Activated T-helper 17 cell treated with anti-CD3 and anti-CD28 coated beads, Interleukin-2, amount 50 U/mL, for 72 hours (primary cell): ENCODE data around the gene SMIM33. TPM values are rescaled to one million over a fixed set of nuclear protein-coding genes. Genes with fewer than 3 reads are reported as not detected.
"Not testable (repeated sequence)": the region's sequence is repeated elsewhere in the genome, so short reads cannot be mapped to it uniquely, and the experiment has no call there.

ENCODE experiments used
- ATAC-seq: fragments of 150-1000 bp; cut with Tn5 transposase; replicated peaks from 2 replicates; pipeline ENCODE4 v1.10.0; 2021; ENCODE audit warnings: mild to moderate bottlenecking, moderate library complexity
- H3K27ac Mint-ChIP-seq: one replicate; pipeline ENCODE4 v1.8.0; 2022; ENCODE audit warnings: mixed read lengths
- H3K27me3 Mint-ChIP-seq: one replicate; pipeline ENCODE4 v1.8.0; 2022; ENCODE audit warnings: mixed read lengths
- H3K36me3 Mint-ChIP-seq: one replicate; pipeline ENCODE4 v1.8.0; 2022; ENCODE audit warnings: low read depth, mild to moderate bottlenecking, mixed read lengths
- H3K4me1 Mint-ChIP-seq: one replicate; pipeline ENCODE4 v1.8.0; 2022; ENCODE audit warnings: mixed read lengths
- H3K4me3 Mint-ChIP-seq: one replicate; pipeline ENCODE4 v1.8.0; 2022; ENCODE audit warnings: mild to moderate bottlenecking, mixed read lengths
- H3K9me3 Mint-ChIP-seq: one replicate; pipeline ENCODE4 v1.8.0; 2022; ENCODE audit warnings: mixed read lengths
- total RNA-seq, 2 donors: library from RNA; stranded (reverse); gene quantifications; one replicate each; pipeline ENCODE4 v1.2.3, GENCODE V29; 2022

SMIM33 gene
- total RNA-seq: under 1 TPM; 0.54 to 0.90 TPM

DNA sequence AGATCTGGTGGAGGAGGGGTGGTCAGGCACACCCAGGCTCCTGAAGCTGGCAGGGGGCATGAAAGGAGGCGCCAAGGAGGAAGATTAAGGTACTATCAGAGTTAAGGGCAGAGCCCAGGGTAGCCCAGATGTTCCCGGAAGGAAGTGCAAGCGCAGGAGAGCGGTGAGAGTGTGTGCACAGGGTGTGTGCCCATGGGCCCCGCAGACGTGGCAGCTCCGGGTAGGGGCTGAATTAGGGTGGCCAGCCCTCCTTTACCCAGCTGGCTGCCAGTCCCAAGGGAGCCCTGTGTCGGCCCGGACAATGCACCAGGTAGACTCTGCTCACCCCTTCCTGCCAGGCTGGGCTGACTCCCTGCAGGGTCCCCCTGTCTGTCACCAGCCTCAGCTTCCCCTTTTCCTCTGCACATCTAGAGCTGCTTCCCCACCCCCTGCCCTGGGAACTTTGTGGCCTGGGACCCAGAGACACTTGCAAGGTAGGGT is at the start of gene SMIM33:
SMIM33 (plus strand) TSS at position 184 of the 480 bp plus-strand sequence; CDS start at position 302, 118 bp downstream.
- Mint-ChIP-seq H3K27ac (peak within 1 kb of the TSS; percentile 93), H3K27me3 (no peaks in the 10 kb centered on the region)
- peak; percentile 55 for ATAC-seq

DNA sequence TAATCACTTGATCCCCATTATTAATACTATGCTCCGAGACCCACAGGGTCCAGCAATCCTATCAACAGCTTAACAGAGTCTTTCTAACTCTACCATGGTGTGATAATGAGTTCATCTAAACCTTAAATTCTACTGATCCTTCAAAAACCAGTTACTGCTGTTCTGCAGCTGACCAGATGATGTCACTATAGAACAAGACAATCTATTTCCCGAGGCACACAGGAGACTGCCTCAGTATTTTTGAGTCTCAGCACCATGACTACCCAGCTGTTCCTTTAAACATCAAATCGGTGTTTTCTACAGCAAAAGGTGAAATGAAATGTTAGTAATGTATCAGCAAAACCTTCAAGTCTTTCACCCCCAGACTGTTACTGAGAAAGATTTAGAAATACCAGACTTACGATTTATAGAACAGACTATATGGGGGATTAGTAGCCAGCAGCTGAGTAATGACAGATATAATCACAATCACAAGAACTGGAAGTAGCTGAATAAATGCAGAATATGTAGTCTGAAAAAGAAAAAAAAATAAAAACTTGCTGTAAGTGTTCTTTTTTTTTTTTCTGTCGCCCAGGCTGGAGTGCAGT is 48.4 kb upstream of the SMIM33 start:
- no peaks in the 10 kb centered on the region for H3K9me3 Mint-ChIP-seq
- peak; percentile 92 for ATAC-seq
- peak overlapping the region; percentile 65 for H3K27ac Mint-ChIP-seq
- peaks cover 6% of the 10 kb centered on the region for H3K4me1 Mint-ChIP-seq
- no peaks in the 10 kb centered on the region for H3K27me3 Mint-ChIP-seq
- peak overlapping the region; percentile 27 for H3K4me3 Mint-ChIP-seq
- H3K36me3 Mint-ChIP-seq: peaks cover 96% of the 10 kb centered on the region

More for the DNA sequence above, at the start of gene SMIM33:
- peaks cover 40% of the 10 kb centered on the region for H3K36me3 Mint-ChIP-seq
- no peaks in the 10 kb centered on the region for H3K9me3 Mint-ChIP-seq
- H3K4me1 Mint-ChIP-seq: peaks cover 42% of the 10 kb centered on the region
- H3K4me3 Mint-ChIP-seq: peak within 1 kb of the TSS; percentile 82

DNA sequence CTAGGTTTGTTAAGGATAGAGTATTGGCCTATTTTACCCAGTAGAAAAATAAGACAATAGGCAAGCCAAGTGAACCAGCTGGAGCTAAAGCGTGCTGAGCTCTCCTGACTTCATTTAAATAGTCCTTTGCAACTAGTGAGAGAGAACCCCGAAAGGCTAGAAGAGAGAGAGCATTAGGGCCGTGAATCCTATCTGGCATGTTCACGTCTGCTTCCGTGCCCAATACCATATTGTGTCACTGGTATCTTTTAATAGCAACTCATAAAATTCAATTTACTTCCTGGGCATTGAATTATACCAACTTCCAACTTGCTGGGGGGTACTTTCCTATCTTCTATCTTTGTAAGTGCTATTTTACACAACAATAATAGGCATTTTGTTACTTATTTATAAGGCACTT is 45.3 kb upstream of the SMIM33 start:
- Mint-ChIP-seq H3K4me3 (no peak overlapping the region), H3K27me3 (no peaks in the 10 kb centered on the region), H3K9me3 (no peaks in the 10 kb centered on the region), H3K27ac (no peak overlapping the region), H3K4me1 (peaks cover 6% of the 10 kb centered on the region), H3K36me3 (peaks cover 95% of the 10 kb centered on the region)
- no peak for ATAC-seq

DNA sequence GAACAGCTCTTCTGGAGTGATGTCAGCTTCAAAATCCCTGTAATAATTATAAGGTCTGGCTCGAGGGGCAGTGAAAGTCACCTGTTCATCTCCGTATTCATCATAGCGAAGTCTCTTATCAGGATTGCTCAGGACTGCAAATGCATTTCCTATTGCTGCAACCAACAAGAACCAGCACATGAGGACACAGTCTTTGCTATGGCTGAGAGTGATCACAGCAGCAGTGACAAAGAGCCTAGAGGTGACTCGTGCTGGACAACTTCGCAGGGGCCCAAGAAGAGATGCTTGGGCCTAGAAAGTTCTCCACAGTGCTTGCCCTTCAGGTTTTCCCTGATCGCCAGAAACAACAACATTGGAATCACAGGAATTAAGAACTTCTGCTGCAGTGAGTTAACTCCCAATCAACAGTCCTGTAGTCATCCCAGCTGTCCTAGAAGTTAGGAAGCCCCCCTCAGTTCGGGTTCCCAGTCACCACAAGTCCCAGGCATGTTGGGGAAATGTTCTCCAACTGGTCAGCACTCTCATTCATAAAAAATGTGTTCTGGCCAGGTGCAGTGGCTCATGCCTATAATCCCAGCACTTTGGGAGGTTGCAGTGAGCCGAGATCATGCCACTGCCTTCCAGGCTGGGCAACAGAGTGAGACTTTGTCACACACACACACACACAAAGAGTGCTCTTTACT is 44.5 kb upstream of the SMIM33 start:
- H3K9me3 Mint-ChIP-seq: no peaks in the 10 kb centered on the region
- H3K4me3 Mint-ChIP-seq: no peak overlapping the region
- no peak for ATAC-seq
- H3K27ac Mint-ChIP-seq: no peak overlapping the region
- peaks cover 6% of the 10 kb centered on the region for H3K4me1 Mint-ChIP-seq
- H3K36me3 Mint-ChIP-seq: peaks cover 93% of the 10 kb centered on the region
- H3K27me3 Mint-ChIP-seq: no peaks in the 10 kb centered on the region

DNA sequence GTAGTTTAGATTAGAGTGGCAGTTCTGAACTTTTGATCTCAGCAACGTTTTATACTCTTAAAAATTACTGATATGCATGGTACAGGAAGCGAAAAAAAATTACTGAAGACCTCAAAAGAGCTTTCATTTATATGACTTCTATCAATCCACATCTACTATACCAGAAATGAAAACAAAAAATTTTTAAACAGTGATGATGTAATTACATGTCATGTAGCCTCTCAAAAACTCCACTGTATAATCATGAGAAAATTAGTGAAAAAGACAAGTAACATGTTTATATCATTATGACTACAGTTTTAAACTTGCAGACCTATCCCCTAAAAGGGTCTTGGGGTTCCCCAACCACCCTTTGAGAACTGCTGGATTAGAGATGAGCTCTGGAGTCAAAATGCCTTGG is 40.8 kb upstream of the SMIM33 start:
- peak overlapping the region; percentile 50 for H3K27ac Mint-ChIP-seq
- peaks cover 76% of the 10 kb centered on the region for H3K36me3 Mint-ChIP-seq
- H3K9me3 Mint-ChIP-seq: no peaks in the 10 kb centered on the region
- no peaks in the 10 kb centered on the region for H3K27me3 Mint-ChIP-seq
- H3K4me1 Mint-ChIP-seq: no peaks in the 10 kb centered on the region
- no peak overlapping the region for H3K4me3 Mint-ChIP-seq
- ATAC-seq: peak; percentile 66

DNA sequence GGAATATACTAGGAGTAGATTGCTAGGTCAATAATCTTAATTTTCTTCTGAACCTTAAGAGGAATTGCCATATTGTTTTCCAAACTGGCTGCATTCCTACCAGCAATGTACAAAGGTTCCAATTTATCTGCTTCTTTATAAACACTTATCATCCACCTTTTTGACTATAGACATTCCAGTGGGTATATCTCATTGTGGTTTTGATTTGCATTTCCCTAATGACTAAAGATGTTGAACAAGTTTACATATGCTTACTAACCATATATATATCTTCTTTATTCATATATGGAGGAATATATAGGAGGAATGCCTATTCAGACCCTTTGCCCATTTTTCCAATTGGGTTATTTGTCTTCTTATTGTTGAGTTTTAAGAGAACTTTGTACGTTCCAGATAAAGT is 39.1 kb upstream of the SMIM33 start:
- Mint-ChIP-seq H3K9me3 (no peaks in the 10 kb centered on the region), H3K4me1 (no peaks in the 10 kb centered on the region), H3K27me3 (no peaks in the 10 kb centered on the region), H3K27ac (no peak overlapping the region), H3K4me3 (no peak overlapping the region), H3K36me3 (peaks cover 78% of the 10 kb centered on the region)
- ATAC-seq: peak; percentile 23

DNA sequence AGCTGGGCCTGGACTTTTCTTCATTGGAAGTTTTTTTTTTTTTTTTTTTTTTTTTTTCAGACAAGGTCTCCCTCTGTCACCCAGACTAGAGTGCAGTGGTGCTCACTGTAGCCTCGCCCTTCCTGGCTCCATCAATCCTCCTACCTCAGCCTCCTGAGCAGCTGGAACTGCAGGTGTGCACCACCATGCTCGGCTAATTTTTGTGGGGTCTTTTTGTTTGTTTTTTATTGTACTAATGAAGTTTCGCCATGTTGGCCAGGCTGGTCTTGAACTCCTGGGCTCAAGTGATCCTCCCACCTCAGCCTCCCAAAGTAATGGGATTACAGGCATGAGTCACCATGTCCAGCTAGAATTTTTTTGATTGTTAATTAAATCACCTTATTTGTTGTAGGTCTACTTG is 35.1 kb upstream of the SMIM33 start:
- peaks cover 62% of the 10 kb centered on the region for H3K36me3 Mint-ChIP-seq
- H3K27ac Mint-ChIP-seq: no peak overlapping the region
- ATAC-seq: no peak
- no peaks in the 10 kb centered on the region for H3K9me3 Mint-ChIP-seq
- peaks cover 21% of the 10 kb centered on the region for H3K4me1 Mint-ChIP-seq
- no peak overlapping the region for H3K4me3 Mint-ChIP-seq
- H3K27me3 Mint-ChIP-seq: no peaks in the 10 kb centered on the region

DNA sequence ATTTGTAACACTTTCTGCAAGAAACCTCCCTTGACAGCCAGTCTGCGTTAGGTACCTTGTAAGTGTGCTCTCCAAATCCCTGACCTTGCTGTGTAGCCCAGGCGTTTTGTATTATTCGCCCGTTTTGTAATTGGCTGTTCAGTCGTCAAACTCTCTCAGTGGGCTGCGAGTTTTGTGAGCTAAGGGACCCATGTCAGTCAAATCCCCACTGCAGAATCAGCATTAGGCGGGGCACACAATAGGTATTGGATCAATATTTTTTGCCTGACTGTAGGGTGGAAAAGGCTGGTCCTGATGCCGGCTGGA is 32.1 kb upstream of the SMIM33 start:
- peaks cover 35% of the 10 kb centered on the region for H3K4me1 Mint-ChIP-seq
- H3K36me3 Mint-ChIP-seq: peaks cover 43% of the 10 kb centered on the region
- H3K27me3 Mint-ChIP-seq: no peaks in the 10 kb centered on the region
- peak overlapping the region; percentile 87 for H3K4me3 Mint-ChIP-seq
- H3K27ac Mint-ChIP-seq: peak overlapping the region; percentile 98
- ATAC-seq: no peak
- H3K9me3 Mint-ChIP-seq: no peaks in the 10 kb centered on the region

DNA sequence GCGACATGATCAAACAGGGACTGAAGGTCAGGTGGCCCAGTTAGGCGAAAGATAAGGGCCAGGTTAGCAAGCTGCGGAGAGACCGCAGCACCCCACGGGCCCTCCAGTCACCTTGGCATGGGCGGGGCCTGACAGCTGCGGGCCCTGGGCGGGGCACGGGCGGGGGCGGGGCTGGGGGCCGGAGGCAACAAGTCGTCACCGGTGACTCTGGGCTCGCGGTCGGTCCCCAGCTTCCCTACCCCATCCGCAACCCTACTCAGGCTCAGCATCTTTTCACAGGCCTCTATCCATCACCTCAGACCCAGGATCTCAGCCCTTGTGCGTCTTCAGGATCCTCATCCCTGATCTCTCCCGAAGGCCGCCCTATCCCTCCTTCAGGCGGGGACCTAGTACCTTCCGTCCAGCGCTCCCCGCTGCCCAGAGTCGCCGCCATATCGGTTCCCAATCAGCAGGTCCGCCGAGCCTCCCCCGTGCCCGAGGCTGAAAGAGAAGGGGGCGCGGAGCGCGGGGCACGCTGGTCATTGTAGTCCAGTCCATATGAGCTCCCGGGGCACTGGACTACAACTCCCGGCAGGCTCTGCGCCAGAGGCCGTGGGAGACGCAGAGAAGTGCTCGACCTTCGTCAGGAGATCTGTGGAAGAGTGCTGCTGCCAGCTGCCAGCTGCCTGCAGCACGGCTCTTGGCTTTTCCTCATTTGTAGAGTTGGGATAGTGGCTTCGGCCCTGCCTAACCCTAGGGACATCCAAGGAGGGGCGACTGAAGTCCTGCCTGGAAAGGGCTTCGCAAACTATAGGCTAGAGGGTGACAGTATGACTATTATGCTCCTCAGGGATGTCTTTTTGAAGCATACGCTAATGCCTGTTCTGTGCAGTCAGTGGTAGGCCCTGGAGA is 31.5 kb upstream of the SMIM33 start, which contains the start of gene DNAJC18:
DNAJC18 (minus strand) TSS at position 513 of the 891 bp plus-strand sequence; CDS start at position 433, 80 bp downstream.
- peak; percentile 82 for ATAC-seq
- H3K27me3 Mint-ChIP-seq: no peaks in the 10 kb centered on the region
- peak within 1 kb of the TSS; percentile 87 for H3K4me3 Mint-ChIP-seq
- peaks cover 37% of the 10 kb centered on the region for H3K4me1 Mint-ChIP-seq
- no peaks in the 10 kb centered on the region for H3K9me3 Mint-ChIP-seq
- peak within 1 kb of the TSS; percentile 98 for H3K27ac Mint-ChIP-seq
- H3K36me3 Mint-ChIP-seq: peaks cover 43% of the 10 kb centered on the region

DNA sequence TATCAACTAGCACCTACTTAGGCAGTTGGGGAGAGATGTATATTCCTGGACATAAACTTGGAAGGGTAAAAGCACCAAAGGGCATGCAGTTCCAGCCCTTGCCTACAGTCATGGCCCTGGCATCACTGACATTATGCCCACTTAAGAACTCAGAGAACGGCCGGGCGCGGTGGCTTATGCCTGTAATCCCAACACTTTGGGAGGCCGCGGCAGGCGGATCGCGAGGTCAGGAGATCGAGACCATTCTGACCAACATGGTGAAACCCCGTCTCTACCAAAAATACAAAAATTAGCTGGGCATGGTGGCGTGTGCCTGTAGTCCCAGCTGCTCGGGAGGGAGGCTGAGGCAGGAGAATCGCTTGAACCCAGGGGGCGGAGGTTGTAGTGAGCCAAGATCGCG is 30.4 kb upstream of the SMIM33 start:
- not testable (repeated sequence) for H3K9me3 Mint-ChIP-seq, H3K27me3 Mint-ChIP-seq, ATAC-seq
- H3K4me3 Mint-ChIP-seq: peak overlapping the region; percentile 87
- H3K4me1 Mint-ChIP-seq: peaks cover 37% of the 10 kb centered on the region
- H3K27ac Mint-ChIP-seq: peak overlapping the region; percentile 98
- H3K36me3 Mint-ChIP-seq: peaks cover 32% of the 10 kb centered on the region

DNA sequence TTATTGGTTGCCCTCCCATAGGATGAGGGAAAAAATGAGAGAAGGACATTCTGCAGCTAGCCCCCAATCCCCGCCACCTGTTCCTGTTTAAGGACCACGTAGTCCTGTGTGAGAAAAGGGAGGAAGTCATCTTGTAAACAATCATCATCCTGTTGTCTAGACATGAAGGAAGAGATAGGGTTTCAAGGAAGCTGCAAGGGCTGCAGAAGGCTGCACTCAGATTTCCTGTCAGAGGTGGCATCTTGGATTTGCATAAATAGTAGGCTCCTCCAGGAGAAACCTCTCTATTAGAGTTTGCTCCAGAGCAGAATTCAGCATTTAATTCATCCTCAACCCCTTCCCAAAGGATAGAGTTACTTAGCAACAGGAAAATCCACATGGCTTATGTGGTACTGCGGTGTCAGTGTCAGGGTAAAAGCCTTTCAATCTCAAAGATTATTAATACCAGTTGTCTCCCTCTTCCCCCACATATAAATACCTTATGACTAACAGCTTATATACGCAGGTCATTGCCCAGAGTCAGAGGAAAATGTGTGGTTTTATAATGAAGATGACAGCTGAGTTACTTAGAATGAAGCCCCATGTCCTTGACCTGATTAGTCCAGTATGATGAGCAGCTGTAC is 26.9 kb upstream of the SMIM33 start:
- Mint-ChIP-seq H3K27me3 (no peaks in the 10 kb centered on the region), H3K4me3 (peak overlapping the region; percentile 87), H3K9me3 (no peaks in the 10 kb centered on the region), H3K4me1 (peaks cover 42% of the 10 kb centered on the region), H3K27ac (peak overlapping the region; percentile 98), H3K36me3 (peaks cover 13% of the 10 kb centered on the region)
- peak; percentile 41 for ATAC-seq

DNA sequence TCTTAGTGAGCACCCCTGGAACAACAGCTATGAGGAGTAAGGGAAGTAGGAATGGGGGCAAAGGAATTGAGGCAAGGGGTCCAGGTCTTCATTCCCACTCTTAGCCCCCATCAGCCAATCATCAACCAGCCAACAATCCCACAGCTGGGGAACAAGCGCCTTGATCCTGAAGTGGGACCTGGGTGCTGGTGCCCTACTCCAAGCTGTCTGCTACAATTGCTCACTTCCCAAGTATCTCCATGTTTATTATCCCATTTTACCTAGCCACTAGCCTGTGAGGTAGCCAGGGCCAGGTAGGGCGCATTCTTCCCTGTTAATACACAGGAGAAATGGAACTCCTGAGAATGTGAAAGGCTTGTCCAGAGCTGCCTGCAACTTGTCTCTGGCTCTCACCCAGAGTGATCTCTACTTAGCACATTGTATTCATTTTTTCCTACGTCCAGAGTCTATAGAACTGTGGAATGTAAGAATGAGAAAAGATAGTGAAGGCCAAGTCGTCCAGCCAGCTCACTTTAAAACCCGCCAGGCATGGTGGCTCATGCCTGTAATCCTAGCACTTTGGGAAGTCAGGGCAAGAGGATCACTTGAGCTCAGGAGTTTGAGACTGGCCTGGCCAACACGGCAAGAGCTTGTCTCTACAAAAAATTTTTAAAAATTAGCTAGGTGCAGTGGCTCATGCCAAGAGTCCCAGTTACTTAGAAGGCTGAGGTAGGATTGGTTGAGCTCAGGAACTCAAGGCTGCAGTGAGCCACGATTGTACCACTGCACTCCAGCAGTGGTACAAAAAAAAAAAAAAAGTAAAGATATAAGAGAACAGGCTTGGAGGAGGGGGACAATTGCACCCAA is 25.3 kb upstream of the SMIM33 start:
- peak overlapping the region; percentile 98 for H3K27ac Mint-ChIP-seq
- peak overlapping the region; percentile 79 for H3K4me3 Mint-ChIP-seq

DNA sequence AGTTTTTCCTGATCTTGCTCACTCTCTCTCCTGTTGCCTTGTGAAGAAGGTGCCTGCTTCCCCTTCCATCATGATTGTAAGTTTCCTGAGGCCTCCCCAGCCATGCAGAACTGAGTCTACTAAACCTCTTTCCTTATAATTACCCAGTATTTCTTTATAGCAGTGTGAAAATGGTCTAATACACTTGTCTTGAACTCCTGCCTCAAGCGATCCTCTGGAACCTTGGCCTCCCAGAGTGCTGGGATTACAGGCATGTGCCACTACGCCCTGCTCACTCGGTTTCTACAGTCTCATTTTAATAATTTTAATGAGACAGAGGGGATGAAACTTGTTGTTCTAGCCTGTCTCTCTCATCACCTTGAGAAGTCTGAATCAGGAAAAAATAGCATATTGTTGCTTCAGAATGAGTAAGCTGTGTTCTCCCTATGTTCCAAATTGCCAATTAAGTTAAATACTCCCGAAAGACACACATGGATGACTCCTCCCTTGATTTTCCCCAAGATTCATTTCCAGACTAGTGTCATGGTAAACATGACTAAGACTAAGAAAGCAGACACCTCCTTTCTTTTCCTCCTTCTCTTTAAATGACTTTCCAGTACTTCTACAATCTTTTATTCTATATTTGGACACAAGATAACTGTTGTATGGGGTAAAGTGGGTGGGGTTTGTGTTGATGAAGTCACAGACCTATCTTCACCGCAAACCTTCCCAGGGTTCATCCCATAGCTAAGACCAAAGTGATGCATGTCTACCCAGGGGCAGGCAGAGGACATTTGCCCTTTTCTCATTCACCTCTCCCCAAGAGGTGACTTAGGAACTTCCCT is 23.6 kb upstream of the SMIM33 start:
- Mint-ChIP-seq H3K27me3 (no peaks in the 10 kb centered on the region), H3K9me3 (no peaks in the 10 kb centered on the region), H3K4me3 (peak overlapping the region; percentile 79), H3K36me3 (peaks cover 13% of the 10 kb centered on the region), H3K4me1 (peaks cover 30% of the 10 kb centered on the region), H3K27ac (peak overlapping the region; percentile 98)
- ATAC-seq: peak; percentile 80

More for the DNA sequence above, 25.3 kb upstream of the SMIM33 start:
- H3K4me1 Mint-ChIP-seq: peaks cover 39% of the 10 kb centered on the region
- H3K36me3 Mint-ChIP-seq: peaks cover 13% of the 10 kb centered on the region
- H3K9me3 Mint-ChIP-seq: no peaks in the 10 kb centered on the region
- H3K27me3 Mint-ChIP-seq: no peaks in the 10 kb centered on the region
- ATAC-seq: no peak
